ENCODE results near the gene MXI1. TPM values are rescaled to one million over a fixed set of nuclear protein-coding genes. Genes with fewer than 3 reads are reported as not detected.
A peak's percentile ranks its signal among the peaks of the same experiment; 100 is the strongest.

Gene MXI1
- total and polyA plus RNA-seq, 3 donors from 2014 or later = 42.1 to 69.1 (median 66.8) TPM

GRCh38 chr10:110203500-110204455 lies 3.6 kb upstream of the MXI1 start:
- WGBS, 2 donors = 86 to 93% methylated on average over 8 of the region's 8 CpGs
- H3K4me1 ChIP-seq = peaks cover 7% of the 10 kb centered on the region
- H3K9me3 ChIP-seq = no peaks in the 10 kb centered on the region
- no peak for TF ChIP-seq POLR2A (IDR thresholded peaks at IDR 0.05)
- no peak for TF ChIP-seq CTCF (IDR thresholded peaks at IDR 0.05)
- H3K27ac ChIP-seq = no peak overlapping the region
- H3K4me3 ChIP-seq = no peak overlapping the region
- no peaks in the 10 kb centered on the region for H3K36me3 ChIP-seq (ENCODE audit: low read depth, missing control alignments)
- no peak for DNase-seq
- H3K27me3 ChIP-seq = no peaks in the 10 kb centered on the region
- intact Hi-C loops (cut with DNase I; ENCODE audit: low total_unique reads) = no loop called here

GRCh38 chr10:110205051-110205675 lies 2.2 kb upstream of the MXI1 start:
- Histone ChIP-seq H3K36me3 (ENCODE audit: low read depth, missing control alignments) (no peaks in the 10 kb centered on the region), H3K9me3 (no peaks in the 10 kb centered on the region), H3K4me1 (peaks cover 7% of the 10 kb centered on the region), H3K27me3 (no peaks in the 10 kb centered on the region), H3K27ac (no peak overlapping the region), H3K4me3 (no peak overlapping the region)
- DNase-seq = no peak
- TF ChIP-seq CTCF (IDR thresholded peaks at IDR 0.05) (no peak), POLR2A (IDR thresholded peaks at IDR 0.05) (no peak)
- intact Hi-C loops (cut with DNase I; ENCODE audit: low total_unique reads) = no loop called here
- 69 to 77% methylated on average over 12 of the region's 12 CpGs for WGBS, 2 donors

GRCh38 chr10:110207805-110208613 lies 604 bp downstream of the MXI1 start:
- no peaks in the 10 kb centered on the region for H3K27me3 ChIP-seq
- peak overlapping the region; percentile 75 to 95 for H3K27ac ChIP-seq
- H3K36me3 ChIP-seq (ENCODE audit: low read depth, missing control alignments) = no peaks in the 10 kb centered on the region
- intact Hi-C loops (cut with DNase I; ENCODE audit: low total_unique reads) = no loop called here
- no peaks in the 10 kb centered on the region for H3K9me3 ChIP-seq
- peaks cover 22% of the 10 kb centered on the region for H3K4me1 ChIP-seq
- peak; percentile 78 for DNase-seq
- TF ChIP-seq CTCF (IDR thresholded peaks at IDR 0.05) (no peak), POLR2A (IDR thresholded peaks at IDR 0.05) (no peak)
- WGBS, 2 donors = 0 to 1% methylated on average over 21 to 55 of the region's 57 CpGs
- peak overlapping the region; percentile 76 to 79 for H3K4me3 ChIP-seq

- peak overlapping the region; percentile 76 to 79 for H3K4me3 ChIP-seq
- no peaks in the 10 kb centered on the region for H3K9me3 ChIP-seq
- H3K4me1 ChIP-seq = peaks cover 22% of the 10 kb centered on the region
- no peaks in the 10 kb centered on the region for H3K36me3 ChIP-seq (ENCODE audit: low read depth, missing control alignments)
- H3K27me3 ChIP-seq = no peaks in the 10 kb centered on the region
- intact Hi-C loops (cut with DNase I; ENCODE audit: low total_unique reads) = no loop called here
- no peak for TF ChIP-seq POLR2A (IDR thresholded peaks at IDR 0.05)
- no peak for TF ChIP-seq CTCF (IDR thresholded peaks at IDR 0.05)
- peak overlapping the region; percentile 75 to 95 for H3K27ac ChIP-seq
- WGBS, 2 donors = 0 to 1% methylated on average over 29 to 44 of the region's 44 CpGs
- peak; percentile 60 for DNase-seq
Measured at GRCh38 chr10:110208614-110209453, 1.4 kb downstream of the MXI1 start.
